OCI-LY1 (cell line): ENCODE data around the gene PPP2R2B.

Experiments used
- EZH2 ChIP-seq: fragments of 200-600 bp; sonication (generic), shearing (Covaris generic); IDR thresholded peaks from 2 replicates; pipeline ENCODE4 v1.8.0; 2017; ENCODE audit warnings: borderline replicate concordance, mixed run types, mild to moderate bottlenecking, antibody characterized with exemption, low read length, moderate library complexity, mixed read lengths
- TF ChIP-seq, protein P1 (sequence below): fragments of 200-600 bp; sonication (generic), shearing (Covaris generic); IDR thresholded peaks from 2 replicates; pipeline ENCODE4 v1.5.1; 2017; ENCODE audit warnings: mild to moderate bottlenecking, antibody characterized with exemption, low read length, moderate library complexity, mixed read lengths

GRCh38 chr5:146756546-146756945, 122.0 kb downstream of the PPP2R2B start:
- TF ChIP-seq, protein P1, sequence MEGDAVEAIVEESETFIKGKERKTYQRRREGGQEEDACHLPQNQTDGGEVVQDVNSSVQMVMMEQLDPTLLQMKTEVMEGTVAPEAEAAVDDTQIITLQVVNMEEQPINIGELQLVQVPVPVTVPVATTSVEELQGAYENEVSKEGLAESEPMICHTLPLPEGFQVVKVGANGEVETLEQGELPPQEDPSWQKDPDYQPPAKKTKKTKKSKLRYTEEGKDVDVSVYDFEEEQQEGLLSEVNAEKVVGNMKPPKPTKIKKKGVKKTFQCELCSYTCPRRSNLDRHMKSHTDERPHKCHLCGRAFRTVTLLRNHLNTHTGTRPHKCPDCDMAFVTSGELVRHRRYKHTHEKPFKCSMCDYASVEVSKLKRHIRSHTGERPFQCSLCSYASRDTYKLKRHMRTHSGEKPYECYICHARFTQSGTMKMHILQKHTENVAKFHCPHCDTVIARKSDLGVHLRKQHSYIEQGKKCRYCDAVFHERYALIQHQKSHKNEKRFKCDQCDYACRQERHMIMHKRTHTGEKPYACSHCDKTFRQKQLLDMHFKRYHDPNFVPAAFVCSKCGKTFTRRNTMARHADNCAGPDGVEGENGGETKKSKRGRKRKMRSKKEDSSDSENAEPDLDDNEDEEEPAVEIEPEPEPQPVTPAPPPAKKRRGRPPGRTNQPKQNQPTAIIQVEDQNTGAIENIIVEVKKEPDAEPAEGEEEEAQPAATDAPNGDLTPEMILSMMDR: no peak
- TF ChIP-seq EZH2: no peak
